NCI-H2029 treated with DMSO at 0.1 percent for 48 hours (cell line): ENCODE data around the gene ANXA11.
"Not testable (repeated sequence)": the region's sequence is repeated elsewhere in the genome, so short reads cannot be mapped to it uniquely, and the experiment has no call there.

Experiments
- DNase-seq: peaks from one replicate; lab custom pipeline; 2025; lab: John Stamatoyannopoulos, UW

Gene ANXA11

DNA sequence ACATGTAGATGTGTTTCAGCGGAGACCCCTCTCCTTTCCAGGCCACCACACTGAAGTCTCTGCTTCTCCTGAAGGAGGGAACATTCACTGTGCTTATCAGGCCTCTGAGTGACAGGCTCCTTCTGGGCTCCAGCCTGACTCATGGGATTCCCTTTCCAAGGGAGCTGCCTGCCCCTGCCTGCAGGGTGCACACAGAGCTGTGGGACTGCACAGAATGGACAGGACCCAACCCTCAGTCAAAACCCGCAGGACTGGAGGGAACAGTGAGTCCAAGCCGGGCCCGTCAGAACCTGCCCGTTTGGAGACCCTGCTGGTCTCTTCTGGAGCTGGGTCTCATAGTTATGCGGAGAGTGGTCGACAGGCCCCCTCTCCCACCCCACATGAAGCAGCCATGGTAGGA lies 40.2 kb downstream of the ANXA11 start:
- DNase-seq: no peak

DNA sequence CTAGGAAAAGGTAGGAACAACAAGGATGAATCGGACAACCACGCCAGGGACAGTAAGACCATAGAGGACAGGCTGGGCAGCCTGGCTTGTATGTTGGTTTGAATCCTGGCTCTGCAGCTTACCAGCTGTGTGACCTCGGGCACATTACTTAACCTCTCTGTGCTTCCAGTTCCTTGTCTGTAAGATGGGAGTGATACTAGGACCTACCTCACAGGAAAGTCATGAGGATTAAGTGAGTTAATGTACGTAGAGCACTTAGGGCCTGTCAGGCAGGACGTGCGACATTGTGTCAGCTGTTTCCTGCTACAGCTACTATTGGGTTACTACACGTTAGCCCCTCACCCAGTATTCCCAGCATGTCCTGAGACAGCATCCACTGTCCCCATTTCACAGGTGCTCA lies 40.7 kb downstream of the ANXA11 start:
- no peak for DNase-seq

DNA sequence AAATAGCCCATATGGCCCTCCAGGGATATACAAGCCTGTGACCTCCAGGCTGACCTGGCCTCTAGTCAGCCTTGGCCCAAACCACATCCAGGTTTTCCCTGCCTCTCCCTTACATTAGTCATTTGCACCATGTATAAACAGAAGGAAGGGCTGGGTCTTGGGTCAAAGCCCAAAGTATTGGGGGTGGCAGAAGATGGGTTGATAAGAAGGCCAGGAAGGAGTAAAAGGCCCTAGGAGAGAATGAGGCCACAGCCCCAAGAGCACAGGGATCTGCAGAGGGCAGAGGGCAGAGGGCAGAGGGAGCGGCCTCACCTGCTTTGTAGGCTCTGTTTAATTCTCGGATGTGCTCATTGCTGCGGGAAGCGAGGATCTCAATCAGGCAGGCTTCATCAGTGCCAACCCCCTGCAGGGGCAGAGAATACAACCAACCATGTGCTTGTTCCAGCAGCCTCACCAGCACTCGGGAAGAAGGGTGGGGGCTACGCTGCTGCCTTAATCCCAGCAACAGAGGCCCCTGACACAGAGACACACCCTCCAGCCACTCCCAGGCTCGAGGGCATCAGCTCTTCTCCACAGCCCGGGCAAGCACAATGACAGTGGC lies 41.5 kb downstream of the ANXA11 start:
- DNase-seq: no peak

DNA sequence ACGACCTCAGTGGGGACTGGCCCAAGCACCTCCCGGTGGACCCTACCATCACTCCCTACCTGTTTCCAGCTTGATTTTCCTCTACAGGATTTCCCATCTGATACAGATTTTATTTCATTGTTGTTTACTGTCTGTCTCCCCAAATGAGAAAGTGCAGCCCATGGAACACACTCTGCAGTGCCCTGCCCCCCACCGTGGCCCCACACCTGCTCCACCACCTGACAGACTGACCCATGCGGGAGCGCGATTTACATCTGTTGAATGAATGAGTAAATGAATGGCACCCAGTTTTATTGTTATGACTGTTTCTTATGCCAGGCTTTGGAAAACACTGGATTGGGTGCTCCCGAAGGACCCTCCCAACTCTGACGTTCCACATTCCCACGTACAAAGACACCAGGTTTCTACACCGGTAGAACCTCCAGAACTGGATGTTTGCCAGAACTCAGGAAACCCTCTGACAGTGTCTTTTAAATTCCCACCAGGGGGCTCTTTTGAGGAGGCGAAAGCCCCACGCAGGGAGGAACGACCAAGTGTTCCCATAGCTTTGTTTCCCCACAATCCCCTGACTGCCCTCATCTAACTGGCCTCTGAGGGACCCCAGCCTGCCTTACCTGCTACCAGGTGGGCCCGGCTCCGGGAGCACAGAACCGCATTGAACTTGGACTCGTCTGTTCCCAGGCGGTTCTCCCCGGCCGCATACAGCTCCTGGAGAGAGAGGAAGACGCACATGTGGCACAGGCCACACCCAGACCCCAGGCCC lies 43.8 kb downstream of the ANXA11 start:
- DNase-seq: no peak

DNA sequence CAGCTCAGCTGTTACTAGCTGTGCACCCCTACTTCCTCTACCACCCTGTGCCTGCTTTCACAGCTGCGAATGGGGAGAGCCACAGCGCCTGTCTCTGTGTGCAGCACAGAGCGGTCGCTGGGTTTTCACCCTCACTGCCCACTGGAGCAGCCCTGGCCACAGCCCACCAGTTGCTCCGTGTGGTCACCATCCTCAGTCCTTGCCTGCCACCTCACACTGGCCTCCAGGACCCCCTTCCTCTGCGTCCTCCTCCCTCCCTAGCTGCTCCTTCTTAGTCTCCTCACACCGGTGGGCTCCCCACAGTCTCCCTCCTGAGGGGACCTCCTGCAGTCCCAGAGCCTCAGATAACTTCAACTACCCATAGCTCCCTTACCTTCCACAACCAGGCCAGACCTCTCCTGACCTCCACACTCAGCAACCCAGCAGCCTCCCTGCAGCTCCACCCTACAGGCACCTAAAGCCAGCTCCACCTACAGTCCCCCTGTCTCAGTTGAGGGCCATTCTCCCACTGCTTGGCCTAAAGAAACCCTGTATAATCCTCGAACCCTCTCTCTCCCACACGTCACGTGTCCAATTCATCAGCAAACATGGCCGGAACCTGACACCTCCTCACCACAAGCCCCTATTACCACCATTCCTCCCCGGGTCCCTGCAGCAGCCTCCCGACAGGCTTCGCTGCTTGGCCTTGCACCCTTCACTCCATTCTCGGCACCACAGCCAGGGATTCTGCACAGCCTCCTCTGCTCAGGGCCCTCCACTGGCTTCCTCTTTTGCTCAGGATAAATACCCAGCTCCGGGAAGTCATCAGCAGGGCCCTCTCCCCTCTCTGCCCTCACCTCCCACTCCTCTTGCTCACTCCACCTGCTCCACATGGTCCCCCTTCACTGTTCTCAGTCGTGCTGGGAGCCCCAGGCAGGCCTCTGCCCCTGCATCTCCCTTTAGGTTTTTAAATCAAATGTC lies 44.7 kb downstream of the ANXA11 start:
- no peak for DNase-seq

DNA sequence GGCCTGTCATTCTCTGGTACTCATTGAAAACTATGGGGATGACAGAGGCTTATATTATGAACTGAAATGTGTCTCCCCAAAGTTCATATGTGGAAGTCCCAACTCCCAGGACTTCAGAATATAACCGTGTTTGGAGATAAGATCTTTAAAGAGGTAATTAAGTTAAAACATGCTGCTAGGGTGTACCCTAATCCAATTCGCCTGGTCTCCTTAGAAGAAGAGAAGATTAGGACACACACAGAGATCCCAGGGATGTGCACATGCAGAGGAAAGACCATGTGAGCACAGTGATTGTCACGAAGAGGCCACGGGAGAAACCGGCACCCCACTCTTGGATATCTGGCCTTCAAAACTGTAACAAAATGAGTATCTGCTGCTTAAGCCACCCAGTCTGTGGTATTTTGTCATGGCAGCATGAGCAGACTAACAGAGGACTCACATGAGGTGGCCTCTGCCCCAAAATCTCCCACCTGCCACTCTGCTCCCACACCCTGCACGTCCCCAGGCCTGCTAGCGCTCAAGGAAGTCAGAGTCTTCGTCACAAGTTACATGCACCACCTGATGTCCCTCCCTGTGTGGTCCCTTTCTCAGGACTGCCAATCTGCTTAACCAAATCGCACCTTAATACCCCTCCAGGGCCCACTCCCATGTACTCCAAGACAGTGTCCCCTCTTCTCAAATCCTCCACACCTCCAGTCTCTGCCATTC lies 46.0 kb downstream of the ANXA11 start:
- DNase-seq: no peak

DNA sequence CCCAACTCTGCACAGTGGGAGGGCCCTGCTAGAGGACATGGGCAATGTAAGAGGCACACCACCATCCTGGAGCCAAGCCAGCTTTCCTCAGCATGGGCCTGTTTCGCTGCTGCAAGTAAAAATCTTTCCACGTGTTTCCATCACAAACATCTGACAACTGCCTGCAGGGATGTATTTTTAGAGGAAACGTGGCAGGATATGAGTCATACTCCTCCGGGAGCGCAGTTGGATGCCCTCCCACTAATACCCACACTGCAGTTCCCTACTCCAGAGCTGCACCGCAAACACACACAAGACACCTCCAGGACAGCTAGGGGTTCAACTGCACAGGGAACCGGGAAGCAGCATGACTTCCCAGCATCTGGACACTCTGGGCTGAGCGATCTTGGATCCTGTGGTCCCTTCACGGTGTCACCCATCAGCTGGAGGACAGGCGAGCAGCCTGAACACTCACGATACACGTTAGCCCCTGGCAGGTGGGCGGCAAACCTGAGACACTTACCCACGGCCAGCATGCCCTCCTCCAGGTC lies 46.7 kb downstream of the ANXA11 start:
- no peak for DNase-seq

DNA sequence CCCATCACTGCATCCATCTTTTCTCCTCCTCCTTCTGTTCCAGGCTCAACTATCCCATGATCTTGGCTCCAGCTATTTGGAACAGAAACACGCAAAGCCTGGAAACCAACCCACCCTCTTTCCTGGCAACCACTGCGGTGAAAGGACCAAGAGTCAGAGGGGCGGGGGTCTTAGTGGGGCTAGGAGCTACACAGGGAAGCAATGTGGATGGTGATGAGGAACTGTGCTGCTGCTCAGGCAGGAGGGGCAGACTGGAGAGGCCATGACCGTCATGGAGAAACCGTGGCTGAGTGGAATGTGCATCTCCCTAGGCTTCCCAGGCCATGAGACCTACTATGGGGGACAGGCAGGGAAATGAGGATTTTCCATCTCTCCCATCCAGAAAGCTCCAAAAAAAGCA lies 47.2 kb downstream of the ANXA11 start:
- DNase-seq: no peak

DNA sequence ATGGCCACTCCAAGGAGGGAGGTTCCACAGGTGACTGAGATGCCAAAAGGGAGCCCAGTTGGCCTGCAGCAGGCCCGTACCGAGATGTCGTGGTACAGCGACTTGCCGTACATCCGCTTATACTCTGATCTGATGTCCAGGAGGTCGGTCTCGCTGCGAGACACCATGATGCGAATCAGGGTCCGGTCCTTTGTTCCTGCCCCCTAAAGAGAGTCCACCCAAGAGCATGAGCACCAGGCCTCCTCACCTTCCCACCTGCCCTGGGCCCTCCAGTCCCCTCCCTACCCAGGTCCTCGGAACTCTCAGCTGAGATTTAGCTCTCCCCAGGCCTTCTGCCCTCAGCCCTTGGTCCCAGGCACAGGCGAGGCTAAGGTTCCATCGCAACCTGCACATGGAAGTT lies 47.8 kb downstream of the ANXA11 start:
- DNase-seq: no peak

DNA sequence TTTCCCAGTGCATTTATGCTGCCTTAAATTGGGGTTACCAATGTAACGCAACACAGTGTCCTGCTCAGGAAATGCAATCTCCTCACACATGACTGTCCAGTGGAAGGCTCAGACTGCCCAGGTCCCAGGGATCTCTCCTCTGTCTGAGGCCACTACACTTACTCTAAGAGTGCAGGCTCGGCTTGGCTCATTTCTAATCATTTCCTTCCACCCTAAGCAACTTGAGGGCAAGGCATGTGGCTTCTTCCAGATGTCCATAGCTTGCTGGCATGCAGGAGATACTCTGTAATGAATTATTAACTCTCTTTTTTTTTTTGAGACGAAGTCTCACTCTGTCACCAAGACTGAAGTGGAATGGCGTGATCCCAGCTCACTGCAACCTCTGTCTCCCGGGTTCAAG lies 49.1 kb downstream of the ANXA11 start:
- no peak for DNase-seq

DNA sequence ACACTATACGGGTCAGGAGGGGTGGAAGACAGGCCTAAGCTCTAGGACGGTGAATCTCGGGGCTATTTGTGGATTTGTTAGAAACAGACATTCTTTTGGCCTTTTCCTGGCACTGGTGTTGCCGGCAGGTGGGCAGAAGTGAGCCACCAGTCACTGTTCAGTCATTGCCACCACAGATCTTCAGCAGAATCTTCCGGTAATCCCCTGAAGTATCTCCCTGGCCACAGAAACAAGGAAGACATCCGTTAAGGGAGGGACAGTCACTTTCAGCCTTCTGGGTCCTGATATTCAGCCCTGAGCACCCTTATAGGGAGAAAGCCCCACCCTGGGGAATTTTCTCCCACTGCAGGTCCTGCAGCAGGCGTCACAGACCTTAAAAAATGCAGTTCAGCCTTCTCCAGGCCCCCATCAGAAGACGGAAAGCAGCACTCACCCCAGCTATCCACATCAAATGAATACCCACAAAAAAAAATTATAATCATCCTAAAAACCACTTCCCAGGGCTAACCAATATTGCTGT lies 49.6 kb downstream of the ANXA11 start:
- DNase-seq: no peak

DNA sequence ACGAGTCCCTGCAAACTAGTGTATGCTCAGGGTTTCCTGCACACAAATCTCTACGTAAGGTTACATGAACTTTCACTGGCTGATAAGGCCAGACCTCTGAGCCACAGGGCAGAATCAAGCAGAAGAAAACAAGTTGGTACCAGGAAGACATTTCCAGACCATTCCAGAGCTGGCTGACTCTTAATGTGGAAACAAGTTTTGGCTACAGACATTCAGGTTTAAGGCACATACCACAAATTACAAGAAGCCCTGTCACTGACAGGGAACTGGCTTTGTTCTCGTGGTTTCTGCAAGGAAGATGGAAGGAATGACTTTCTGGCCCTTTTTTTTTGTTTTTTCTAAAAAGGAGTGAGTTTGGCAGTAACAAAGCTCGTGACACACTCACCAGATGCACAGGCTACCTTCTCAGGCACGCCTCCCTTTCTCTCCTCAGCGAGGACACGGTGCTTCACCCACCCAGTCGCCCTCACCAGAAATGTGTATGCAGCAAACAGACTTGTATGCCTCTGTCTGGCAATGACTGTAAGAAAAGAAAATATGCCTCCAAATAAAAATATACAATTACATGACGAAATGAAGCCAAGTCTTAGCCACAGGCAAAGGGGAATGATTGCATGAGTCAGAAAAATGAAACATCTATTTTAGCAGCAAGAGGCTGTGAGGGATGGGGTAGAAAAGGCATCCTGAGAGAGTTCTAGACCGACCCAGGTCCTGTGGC lies 50.2 kb downstream of the ANXA11 start:
- DNase-seq: no peak

DNA sequence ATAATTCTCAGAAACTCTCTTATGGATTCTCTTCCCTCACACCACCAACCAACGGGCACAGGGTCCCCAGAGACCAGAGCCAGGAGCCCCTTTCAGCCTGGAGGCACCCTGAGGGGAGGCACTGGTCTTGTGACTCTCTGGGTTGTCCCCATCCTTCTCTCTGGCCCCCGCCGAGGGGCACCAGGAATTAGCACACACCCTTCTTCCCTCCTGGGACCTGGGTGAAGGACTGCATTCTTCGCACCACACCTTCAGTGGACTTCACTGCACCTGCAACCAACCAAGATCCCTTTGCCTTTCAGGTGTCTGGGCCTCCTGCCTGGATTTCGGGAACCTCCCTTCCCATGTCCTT lies 50.7 kb downstream of the ANXA11 start:
- DNase-seq: no peak

DNA sequence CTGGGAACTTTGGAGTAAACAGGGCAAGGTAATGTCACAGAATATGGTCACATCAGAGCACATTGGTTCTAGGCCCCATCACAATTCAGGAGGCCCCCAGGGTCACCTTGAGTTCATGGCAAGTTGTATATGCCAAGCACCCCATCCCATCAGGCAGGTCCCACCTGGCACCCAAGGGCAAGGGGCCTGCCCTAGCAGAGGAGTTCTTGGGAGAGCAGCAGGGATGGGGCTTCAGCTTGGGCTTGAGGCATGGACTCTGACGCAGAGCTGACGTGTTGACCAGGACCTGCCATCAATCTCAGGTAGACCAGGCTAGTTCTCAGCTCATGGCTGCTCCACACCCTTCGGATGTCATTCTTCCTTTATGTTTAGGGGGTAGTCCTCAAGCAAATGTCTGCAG lies 51.9 kb downstream of the ANXA11 start:
- no peak for DNase-seq

DNA sequence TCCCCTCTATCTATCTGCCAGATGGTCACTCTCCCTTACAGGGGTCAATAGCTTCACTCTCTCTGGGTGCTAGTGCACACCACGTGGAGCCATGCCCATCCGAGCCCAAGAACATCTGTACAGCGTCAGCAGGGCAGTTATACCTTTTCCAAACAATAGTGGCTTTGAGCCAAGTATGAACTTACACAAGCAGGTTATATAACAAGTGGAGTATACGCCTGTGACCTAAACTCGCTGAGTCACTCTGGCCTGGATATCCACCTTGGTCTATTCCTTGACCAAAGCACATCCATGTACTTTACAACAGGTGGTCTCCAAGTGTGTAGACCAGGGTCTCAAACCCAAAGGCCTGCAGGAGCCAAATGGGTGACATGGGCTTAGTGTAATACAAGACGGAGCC lies 52.5 kb downstream of the ANXA11 start:
- no peak for DNase-seq

DNA sequence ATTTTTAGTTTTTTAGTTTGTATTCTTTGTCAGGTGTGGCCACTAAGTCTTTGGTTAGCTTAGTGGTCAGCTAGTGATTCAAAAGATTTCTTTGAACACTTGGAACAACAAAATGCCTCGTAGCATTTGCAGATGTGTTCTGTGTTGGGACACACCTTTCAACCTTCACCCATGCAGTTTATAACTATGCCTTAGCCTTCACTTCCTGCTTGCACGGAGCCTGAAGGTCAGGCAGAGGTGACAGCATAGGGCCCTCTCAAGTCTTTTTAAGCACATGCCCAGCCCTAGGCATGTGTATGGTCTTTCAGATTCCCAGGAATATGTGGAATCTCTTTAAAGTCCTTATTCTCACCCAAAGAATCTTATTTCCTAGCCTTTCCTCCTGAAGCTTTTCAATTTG lies 55.2 kb downstream of the ANXA11 start:
- DNase-seq: no peak

DNA sequence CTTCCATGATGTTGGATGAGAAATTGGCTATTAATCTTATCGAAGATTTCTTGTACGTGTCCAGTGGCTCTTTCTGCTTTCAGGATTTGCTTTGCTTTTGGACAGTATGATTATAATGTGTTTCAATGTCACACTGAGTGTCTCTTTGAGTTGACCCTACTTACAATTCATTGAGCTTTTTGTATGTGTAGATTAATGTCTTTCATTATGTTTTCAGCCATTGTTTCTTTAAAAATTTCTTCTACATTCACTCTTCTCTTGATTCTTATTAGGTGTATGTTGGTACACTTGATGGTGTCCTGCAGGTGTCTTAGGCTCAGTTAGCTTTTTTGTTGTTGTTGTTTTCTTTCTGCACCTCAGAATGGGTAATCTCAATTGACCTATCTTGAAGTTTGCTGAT lies 56.2 kb downstream of the ANXA11 start:
- DNase-seq: no peak

DNA sequence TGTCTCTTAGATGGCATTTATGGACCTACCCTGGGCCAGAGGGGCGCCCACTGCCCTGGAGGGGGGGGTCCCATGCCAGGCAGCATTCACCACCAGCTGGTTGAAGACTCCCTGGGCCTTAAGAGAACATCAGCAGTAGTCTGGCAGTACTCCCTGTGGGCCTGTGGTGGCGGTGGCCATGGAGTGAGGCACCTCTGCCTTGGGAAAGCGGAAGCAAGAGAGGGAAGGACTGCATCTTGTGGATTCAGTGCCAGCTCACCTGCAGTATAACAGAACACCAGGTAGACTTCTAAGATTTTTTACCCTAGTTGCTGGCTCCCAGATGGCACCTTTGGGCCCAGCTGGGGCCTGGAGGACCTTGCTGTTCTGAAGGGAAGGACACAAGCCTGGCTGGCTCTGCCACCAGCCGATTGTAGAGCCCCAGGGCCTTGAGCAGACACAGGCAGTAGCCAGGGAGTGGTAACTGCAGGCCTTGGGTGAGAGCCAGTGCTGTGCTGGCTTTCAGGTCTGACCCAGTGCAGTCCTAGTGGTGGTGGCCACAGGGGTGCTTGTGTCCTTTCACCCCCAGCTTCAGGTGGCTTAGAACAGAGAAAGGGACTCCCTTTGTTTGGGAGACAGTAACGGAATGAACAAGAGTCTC lies 57.1 kb downstream of the ANXA11 start:
- DNase-seq: no peak

DNA sequence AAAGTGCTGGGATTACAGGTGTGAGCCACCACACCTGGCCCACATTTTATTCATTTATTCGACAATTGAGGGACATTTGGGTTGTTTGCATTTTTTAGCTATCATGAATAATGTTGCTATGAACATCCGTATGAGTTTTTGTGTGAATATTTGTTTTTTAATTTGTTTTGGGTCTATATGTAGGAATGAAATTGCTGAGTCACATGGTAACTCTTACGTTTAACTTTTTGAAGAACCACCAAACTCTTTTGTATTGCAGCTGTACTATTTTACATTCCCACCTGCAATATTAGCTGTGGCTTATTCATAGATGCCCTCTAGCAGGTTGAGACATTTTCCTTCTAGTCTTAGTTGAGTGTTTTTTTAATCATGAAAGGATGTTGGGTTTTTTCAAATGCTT lies 58.4 kb downstream of the ANXA11 start:
- no peak for DNase-seq

DNA sequence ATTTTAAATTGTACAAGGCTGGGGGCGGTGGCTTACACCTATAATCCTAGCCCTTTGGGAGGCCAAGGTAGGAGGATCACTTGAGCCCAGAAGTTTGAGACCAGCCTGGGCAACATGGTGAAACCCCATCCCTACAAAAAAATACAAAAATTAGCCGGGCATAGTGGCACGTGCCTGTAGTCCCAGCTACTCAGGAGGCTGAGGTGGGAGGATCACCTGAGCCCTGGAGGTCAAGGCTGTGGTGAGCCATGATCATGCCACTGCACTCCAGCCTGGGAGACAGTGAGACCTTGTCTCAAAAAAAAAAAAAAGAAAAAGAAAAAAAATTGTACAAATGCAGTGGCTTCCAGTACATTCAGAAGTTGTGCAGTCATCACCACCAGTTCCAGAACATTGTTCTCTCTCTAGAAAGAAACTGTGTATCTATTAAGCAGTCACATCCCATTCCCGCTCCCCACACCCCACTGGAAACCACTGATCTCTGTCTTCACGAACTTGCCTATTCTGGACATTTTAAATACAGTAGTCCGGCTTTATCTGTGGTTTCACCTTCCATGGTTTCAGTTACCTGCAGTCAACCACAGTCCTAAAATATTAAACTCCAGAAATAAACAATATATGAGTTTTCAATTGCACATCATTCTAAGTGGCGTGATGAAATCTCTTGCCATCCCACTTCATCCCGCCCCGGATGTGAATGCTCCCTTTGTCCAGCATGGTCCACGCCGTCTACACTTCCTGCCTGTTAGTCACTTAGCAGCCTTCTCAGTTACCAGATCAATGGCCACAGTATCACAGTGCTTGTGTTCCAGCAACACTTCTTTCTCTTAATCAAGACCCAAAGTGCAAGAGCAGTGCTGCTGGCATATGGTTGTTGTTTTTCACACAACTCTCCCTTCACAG lies 59.7 kb downstream of the ANXA11 start:
- not testable (repeated sequence) for DNase-seq
